Stomach (tissue), 4 donors: ENCODE measurements around the gene SLC6A11.

Source experiments
- POLR2A ChIP-seq, 4 donors: fragments of 450-650 bp; IDR thresholded peaks; one replicate each; pipeline ENCODE4 v1.6.1; 2016; ENCODE audit warnings: antibody characterized with exemption in 4 of 4, control low read depth in 2 of 4, mild to moderate bottlenecking in 1 of 4, moderate library complexity in 1 of 4
- POLR2AphosphoS5 ChIP-seq, 3 donors: sonication (generic); formaldehyde crosslinking; IDR thresholded peaks; one replicate each; pipeline ENCODE4 v1.6.1; 2016; ENCODE audit warnings: antibody characterized with exemption in 3 of 3
- TF ChIP-seq, protein P1 (sequence below), 7 experiments: fragments of 450-650 bp in 4 of 7; fragments of 200-600 bp in 3 of 7; sonication (generic) in 3 of 7; IDR thresholded peaks; one replicate each; pipeline ENCODE4 v1.5.1; 2016 to 2019; ENCODE audit warnings: antibody characterized with exemption in 7 of 7, control low read depth in 2 of 7, mild to moderate bottlenecking in 1 of 7

DNA sequence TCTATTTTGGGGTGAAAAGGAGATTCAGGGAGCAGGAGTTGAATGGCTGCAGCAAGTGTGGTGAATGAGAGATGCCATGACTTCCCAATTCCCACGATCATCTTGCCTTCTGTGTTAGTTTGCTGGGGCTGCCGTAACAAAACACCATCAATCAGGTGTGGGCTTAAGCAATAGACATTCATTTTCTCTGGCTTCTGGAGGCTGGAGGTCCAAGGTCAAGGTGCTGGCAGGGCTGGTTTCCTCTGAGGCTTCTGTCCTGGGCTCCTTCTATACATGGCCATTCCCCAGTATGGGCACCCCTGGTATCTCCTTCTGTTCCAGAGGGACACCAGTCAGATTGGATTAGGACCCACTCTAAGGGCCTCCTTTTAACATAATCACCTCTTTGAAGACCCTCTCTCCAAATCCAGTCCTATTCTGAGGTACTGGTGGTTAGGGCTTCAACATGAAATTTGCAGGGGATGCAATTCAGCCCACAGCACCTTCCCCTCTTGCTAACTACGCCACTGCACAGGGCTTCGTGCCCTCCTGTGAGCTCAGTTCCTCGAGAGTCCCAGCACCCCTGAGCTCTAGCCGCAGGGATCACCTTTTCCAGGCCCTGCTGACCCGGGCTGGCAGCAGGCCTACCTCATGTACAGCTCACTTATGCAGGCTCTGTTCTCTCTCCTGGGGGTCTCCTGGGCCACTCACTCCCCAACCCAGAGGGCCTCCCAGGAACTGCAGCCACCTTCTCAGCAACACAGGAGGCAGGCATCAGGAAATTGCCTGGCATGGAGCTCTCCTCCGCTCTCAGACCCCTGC is 37.3 kb upstream of the SLC6A11 start:
- no peak for TF ChIP-seq POLR2AphosphoS5 (IDR thresholded peaks at IDR 0.05)
- TF ChIP-seq, protein P1, sequence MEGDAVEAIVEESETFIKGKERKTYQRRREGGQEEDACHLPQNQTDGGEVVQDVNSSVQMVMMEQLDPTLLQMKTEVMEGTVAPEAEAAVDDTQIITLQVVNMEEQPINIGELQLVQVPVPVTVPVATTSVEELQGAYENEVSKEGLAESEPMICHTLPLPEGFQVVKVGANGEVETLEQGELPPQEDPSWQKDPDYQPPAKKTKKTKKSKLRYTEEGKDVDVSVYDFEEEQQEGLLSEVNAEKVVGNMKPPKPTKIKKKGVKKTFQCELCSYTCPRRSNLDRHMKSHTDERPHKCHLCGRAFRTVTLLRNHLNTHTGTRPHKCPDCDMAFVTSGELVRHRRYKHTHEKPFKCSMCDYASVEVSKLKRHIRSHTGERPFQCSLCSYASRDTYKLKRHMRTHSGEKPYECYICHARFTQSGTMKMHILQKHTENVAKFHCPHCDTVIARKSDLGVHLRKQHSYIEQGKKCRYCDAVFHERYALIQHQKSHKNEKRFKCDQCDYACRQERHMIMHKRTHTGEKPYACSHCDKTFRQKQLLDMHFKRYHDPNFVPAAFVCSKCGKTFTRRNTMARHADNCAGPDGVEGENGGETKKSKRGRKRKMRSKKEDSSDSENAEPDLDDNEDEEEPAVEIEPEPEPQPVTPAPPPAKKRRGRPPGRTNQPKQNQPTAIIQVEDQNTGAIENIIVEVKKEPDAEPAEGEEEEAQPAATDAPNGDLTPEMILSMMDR (IDR thresholded peaks at IDR 0.05) = no peak
- no peak for TF ChIP-seq POLR2A (IDR thresholded peaks at IDR 0.05)
